Epidermal melanocyte (primary cell): ENCODE results near the gene ZNF208.
"Not testable (repeated sequence)": the region's sequence is repeated elsewhere in the genome, so short reads cannot be mapped to it uniquely, and the experiment has no call there.

ENCODE experiments used
- DNase-seq: peaks from one replicate; pipeline ENCODE4 v3.0.0; 2011; ENCODE audit warnings: low spot score; ENCODE audit not compliant: insufficient read length

Gene ZNF208

GRCh38 chr19:21885516-21885915 lies 125.2 kb downstream of the ZNF208 start:
- DNase-seq, result not testable (repeated sequence)

- not testable (repeated sequence) for DNase-seq
Measured at GRCh38 chr19:21884786-21885185, 126.0 kb downstream of the ZNF208 start.

- no peak for DNase-seq
Measured at GRCh38 chr19:21883516-21883915, 127.2 kb downstream of the ZNF208 start.
